OCI-M2 (cell line): ENCODE results near the gene DCBLD2.
"Not testable (repeated sequence)": the region's sequence is repeated elsewhere in the genome, so short reads cannot be mapped to it uniquely, and the experiment has no call there.

Experiments used
- DNase-seq: peaks from one replicate; lab custom pipeline; 2025; ENCODE audit not compliant: unreplicated experiment; lab: John Stamatoyannopoulos, UW

DCBLD2 gene

DNA sequence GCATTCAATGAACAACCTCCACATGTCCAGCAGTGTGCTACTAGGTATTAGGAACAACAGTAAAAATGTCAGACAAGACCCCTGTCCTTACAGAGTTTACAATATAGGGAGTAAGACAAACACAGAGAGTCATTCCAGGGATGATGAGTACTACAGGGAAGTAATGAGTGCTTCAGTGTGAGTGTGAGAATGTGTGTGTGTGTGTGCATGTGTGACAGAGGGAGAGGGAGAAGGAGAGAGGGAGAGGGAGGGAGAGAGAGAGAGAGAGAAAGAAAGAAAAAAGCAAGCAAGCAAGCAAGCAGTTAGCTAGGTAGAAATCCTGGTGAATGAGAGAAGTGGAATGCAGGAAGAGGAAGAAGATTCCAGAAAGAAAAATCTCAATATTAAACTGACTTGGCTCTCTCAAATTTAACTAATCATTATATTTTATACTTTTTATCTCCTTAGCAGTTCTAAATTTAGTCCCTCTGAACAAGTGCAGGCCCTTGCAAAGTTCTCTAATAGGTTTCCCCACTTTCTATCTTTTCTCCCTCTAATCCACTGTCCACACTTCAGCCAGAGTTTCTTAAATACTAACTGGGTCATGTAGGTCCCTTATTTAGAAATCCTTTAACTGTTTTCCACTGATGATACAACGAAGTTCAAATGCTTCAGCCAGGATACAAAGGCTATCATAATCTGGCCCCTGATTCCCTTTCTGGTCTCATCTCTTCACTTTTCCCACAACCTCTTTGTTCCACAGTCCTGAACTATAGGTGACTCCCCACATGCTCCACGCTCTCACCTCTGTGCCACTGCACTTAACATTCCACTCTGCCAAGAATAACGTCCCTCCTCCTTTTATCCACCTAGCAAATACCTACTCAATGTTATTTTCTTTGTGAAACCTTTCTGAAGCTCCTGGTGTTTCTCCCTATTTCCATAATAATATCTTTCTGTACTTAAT, 10.3 kb downstream of the DCBLD2 start:
- no peak for DNase-seq

DNA sequence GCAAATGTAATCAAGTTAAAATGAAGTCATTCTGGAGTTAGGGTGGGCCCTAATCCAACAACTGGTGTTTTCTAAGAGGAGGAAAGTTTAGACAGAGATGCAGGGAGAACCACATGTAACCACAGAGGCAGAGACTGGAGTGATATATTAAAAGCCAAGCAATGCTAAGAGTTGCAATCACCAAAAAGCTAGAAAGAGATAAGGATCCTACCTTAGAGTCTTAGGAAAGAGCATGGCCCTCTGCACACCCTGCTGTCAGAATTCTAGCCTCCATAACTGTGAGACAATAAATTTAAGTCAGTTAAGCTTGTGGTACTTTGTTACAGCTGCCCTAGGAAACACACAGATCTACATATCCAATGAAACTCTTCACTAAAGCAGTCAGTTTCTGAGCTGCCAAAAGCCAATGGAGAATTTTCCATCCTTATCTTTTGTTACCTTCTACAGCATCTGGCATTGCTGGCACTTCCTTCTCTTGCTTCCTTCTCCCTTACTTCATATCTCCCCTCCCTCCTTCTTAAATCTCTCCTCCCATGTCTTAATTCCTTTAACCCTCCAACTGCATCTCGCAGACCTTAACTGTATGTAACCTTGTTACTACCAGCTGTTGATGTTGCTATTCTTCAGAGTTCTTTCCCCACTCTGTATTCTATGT, 11.2 kb downstream of the DCBLD2 start:
- no peak for DNase-seq

DNA sequence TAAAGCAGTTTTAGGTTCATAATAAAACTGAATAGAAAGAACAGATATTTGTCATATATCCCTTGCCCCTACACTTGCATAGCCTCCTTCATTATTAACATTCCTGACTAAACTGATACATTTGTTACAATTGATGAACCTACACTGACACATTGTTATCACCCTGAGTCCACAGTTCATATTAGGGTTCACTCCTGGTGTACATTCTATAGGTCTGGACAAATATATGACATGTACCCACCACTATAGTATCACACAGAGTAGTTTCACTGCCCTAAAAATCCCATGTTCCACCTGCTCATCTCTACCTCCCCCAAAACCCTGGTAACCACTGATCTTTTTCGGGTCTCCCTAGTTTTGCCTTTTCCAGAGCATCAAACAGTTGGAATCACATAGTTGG, 13.8 kb downstream of the DCBLD2 start:
- no peak for DNase-seq

- DNase-seq, result no peak
Observed at GRCh38 chr3:98886525-98886924, 15.0 kb downstream of the DCBLD2 start.

- DNase-seq, result no peak
Observed at GRCh38 chr3:98885851-98886250, 15.6 kb downstream of the DCBLD2 start.

DNA sequence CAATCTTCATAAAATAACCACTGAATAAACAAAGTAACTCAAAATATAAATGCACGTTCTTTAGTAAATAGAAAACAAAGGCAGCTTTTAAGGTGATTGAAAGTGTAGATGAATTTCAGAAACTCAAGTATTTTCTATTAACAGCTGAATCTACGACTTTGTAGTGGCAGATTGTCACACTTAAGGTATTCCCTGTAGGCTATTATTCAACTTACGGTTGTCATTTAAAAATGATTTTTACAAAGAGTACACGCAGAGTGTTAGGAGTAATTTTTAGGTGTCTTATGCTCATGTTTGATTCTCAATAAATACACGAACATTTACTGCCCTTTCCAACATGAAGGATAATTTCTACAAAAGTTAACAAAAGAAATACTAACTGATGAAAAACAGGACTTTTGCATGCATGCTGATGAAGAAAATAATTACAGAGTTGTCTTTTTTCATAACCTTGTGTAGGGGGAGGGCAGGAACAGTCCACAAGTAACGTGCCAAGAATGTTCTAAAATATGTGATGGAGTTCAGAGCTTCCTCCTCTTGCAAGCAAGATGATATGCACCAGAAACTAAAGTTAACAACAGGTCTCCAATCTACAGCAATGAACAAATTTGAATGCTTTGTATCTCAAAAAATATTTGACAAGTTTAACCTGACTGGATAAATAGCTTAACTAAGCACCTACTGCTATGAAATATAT, 16.7 kb downstream of the DCBLD2 start:
- no peak for DNase-seq

- not testable (repeated sequence) for DNase-seq
Observed at GRCh38 chr3:98882614-98883333, 18.7 kb downstream of the DCBLD2 start.

DNA sequence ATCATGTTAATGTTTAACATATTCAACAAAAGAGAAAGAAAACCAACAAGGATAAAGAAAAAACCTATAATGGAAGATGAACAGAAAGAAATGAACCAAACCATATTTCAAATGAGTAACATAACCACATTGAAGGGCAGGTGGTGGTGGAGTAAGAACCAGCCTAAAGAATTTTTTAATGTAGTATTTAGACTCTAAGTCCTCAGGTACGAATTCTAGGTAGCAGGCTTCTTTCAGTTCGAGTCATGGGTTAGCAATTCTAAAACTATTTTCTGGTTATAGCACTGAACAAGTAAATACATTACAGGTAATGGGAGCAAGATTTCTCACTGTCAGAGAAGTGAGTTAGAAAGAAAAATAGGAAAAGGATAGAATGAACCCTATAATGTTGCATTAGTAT, 24.4 kb downstream of the DCBLD2 start:
- DNase-seq, result no peak

DNA sequence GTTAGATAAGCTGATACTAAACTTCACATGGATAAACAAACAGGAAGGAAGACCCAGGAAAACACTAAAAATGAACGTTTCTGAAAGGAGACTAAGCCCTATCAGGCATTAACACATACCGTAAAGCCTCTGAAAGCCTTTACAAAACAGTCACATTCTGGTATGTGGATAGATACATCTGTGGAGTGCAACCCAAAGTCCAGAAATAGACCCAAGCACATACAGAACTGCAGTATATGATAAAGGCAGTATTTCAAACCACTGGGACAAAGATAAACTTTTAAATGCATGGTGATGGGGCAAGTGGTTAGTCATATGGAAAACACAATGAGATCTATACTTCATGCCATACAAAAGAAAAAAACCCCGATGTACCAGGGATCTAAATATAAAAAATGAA, 26.0 kb downstream of the DCBLD2 start:
- DNase-seq, result peak; percentile 36

DNA sequence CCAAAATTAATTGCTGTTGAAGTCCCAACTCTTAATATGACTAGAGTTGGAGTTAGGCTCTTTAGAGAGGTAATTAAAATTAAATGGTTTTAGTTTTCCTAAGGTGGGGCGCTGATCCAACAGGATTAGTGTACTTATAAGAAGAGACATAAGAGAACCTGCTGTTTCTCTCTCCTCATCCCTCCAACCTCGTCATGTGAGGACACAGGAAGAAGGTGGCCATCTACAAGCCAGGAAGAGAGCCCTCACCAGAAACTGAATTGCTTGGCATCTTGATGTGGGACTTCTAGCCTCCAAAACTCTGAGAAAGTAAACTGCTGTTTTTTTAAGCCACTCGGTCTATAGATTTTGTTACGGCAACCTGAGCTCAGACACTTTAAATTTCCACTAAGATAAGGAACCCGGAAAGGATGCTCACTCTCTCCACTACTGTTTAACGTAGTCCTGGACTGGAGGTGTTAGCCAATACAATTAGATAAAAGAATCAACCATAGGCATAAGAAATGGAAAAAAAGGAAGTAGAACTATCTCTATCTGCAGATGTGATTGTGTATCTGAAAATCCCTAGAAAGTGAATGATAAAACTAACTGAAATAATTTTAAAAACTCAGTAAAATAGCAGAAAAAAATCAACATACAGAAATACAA, 26.8 kb downstream of the DCBLD2 start:
- peak; percentile 35 for DNase-seq

GRCh38 chr3:98869391-98869790, 32.1 kb downstream of the DCBLD2 start:
- DNase-seq, result no peak

DNA sequence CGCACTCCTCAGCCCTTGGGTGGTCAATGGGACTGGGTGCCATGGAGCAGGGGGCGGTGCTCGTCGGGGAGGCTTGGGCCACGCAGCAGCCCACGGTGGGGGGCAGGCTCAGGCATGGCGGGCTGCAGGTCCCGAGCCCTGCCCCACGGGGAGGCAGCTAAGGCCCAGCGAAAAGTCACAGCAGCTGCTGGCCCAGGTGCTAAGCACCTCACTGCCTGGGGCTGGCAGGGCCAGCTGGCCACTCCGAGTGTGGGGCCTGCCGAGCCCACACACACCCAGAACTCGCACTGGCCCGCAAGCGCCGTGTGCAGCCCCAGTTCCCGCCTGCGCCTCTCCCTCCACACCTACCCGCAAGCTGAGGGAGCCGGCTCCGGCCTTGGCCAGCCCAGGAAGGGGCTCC, 43.5 kb downstream of the DCBLD2 start:
- not testable (repeated sequence) for DNase-seq

DNA sequence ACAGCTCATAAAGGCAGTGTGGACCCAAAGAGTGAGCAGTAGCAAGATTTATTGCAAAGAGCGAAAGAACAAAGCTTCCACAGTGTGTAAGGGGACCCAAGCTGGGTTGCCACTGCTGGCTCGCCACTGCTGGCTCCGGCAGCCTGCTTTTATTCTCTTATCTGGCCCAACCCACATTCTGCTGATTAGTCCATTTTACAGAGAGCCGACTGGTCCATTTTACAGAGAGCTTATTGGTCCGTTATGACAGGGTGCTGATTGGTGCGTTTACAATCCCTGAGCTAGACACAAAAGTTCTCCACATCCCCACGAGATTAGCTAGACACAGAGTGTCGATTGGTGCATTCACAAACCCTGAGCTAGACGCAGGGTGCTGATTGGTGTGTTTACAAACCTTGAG, 44.2 kb downstream of the DCBLD2 start:
- DNase-seq, result not testable (repeated sequence)

- no peak for DNase-seq
Observed at GRCh38 chr3:98856724-98857123, 44.8 kb downstream of the DCBLD2 start.

GRCh38 chr3:98855806-98856400, 45.6 kb downstream of the DCBLD2 start:
- no peak for DNase-seq

GRCh38 chr3:98848108-98848507, 53.4 kb downstream of the DCBLD2 start:
- no peak for DNase-seq

GRCh38 chr3:98846101-98846500, 55.4 kb downstream of the DCBLD2 start:
- no peak for DNase-seq

DNA sequence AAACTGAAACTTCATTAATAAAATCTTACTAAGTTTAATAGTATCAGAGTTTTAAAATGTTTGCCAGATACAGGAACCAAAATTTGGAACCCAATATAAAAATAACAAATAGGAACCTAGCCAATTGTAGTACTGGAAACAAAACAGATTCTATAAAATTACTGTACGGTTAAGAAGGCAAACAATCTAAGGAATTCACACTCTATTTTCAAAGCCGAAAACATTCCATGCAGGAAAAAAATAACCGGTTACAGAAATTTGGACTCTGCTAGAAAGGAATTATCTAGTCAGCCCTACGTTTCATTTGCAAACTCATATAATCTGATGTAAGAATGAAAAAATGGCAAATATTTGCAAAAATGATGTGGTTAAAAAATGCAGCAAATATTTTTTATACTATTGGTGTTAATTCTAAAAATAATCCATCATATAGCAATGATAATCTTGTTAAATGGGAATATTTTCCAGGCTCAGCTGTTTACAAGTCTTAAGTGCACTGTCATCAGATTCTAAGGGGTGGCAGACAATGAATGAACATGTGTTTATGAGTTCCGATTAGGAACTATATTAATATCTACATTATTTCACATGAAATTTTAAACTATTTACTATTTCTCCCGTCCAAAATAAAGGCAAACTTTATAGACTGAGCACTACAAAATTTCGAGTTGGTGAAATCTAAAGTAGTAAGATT, 58.1 kb downstream of the DCBLD2 start:
- DNase-seq, result no peak

DNA sequence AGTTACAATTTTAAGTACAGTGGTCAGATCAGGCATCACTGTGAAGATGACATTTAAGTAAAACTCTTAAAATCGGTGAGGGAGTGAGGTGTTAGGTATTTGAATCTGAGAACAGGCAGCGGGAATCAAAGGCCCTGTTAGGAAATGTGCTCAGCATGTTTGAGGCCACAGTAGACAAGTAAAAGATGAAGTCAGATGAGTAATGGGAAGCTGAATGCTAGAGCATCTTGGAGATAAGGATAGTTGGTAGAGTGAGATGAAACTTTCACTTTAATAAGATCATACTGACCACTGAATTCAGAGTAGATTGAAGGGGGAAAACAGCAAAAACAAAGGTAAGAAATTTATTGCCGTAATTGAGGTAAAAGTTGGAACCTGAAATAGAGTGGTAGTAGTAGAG, 61.6 kb downstream of the DCBLD2 start:
- DNase-seq, result no peak

- not testable (repeated sequence) for DNase-seq
Observed at GRCh38 chr3:98831060-98831459, 70.4 kb downstream of the DCBLD2 start.
